Measurements from ENCODE around the gene SLC25A48. TPM values are rescaled to one million over a fixed set of nuclear protein-coding genes. Genes with fewer than 3 reads are reported as not detected.

Gene SLC25A48
- total RNA-seq, 2 experiments from 2014 or later, result not detected

- intact Hi-C loops (cut with DNase I, micrococcal nuclease), result loop anchor here (2.0 to 10.0 kb wide), 4 partner anchors 59 to 886 kb away; no protein-coding TSS in a partner anchor
- ChIA-PET CTCF (interaction anchor here (0.5 to 1.0 kb wide), 2 partner anchors 177 to 319 kb away, joined by 3 read pairs; no protein-coding TSS in a partner anchor), POLR2A (no interaction called here)
- Mint-ChIP-seq H3K4me3 (no peak overlapping the region), H3K4me1 (peaks cover 18% of the 10 kb centered on the region), H3K27ac (no peak overlapping the region), H3K9me3 (ENCODE audit: low read depth) (no peaks in the 10 kb centered on the region), H3K36me3 (ENCODE audit: low read depth) (no peaks in the 10 kb centered on the region), H3K27me3 (peaks cover 42% of the 10 kb centered on the region)
- ATAC-seq, result no peak
- DNase-seq, result no peak
These were observed 51.7 kb downstream of the SLC25A48 start for GRCh38 chr5:135886136-135886535.

- peak; percentile 77 for ATAC-seq
- POLR2A ChIA-PET, result no interaction called here
These were observed 53.0 kb downstream of the SLC25A48 start for GRCh38 chr5:135887447-135887864.

GRCh38 chr5:135887881-135888614 is 53.6 kb downstream of the SLC25A48 start:
- intact Hi-C loops (cut with DNase I, micrococcal nuclease), result loop anchor here (1.0 to 10.0 kb wide), 8 partner anchors 57 to 884 kb away; no protein-coding TSS in a partner anchor

More at GRCh38 chr5:135887447-135887864, 53.0 kb downstream of the SLC25A48 start:
- Mint-ChIP-seq H3K36me3 (ENCODE audit: low read depth) (no peaks in the 10 kb centered on the region), H3K9me3 (ENCODE audit: low read depth) (no peaks in the 10 kb centered on the region), H3K4me3 (no peak overlapping the region), H3K4me1 (peaks cover 20% of the 10 kb centered on the region), H3K27me3 (peaks cover 40% of the 10 kb centered on the region), H3K27ac (no peak overlapping the region)
- CTCF ChIA-PET, result interaction anchor here (0.7 to 1.6 kb wide), 2 partner anchors 33 to 58 kb away, joined by 3 to 4 read pairs; no protein-coding TSS in a partner anchor
- intact Hi-C loops (cut with DNase I, micrococcal nuclease), result loop anchor here (1.0 to 10.0 kb wide), 8 partner anchors 57 to 885 kb away; no protein-coding TSS in a partner anchor
- peak; percentile 83 for DNase-seq

GRCh38 chr5:135890296-135890695 is 55.8 kb downstream of the SLC25A48 start:
- no peak for ATAC-seq
- peaks cover 42% of the 10 kb centered on the region for H3K27me3 Mint-ChIP-seq
- POLR2A ChIA-PET, result interaction anchor here (0.6 to 1.2 kb wide), 2 partner anchors 147 to 386 kb away, joined by 4 to 5 read pairs; no protein-coding TSS in a partner anchor
- no peak overlapping the region for H3K27ac Mint-ChIP-seq
- no peaks in the 10 kb centered on the region for H3K36me3 Mint-ChIP-seq (ENCODE audit: low read depth)
- CTCF ChIA-PET, result interaction anchor here (0.6 to 1.4 kb wide), 6 partner anchors 55 to 556 kb away, joined by 3 to 4 read pairs (median 3); no protein-coding TSS in a partner anchor
- H3K9me3 Mint-ChIP-seq (ENCODE audit: low read depth), result no peaks in the 10 kb centered on the region
- H3K4me1 Mint-ChIP-seq, result peaks cover 20% of the 10 kb centered on the region
- no peak overlapping the region for H3K4me3 Mint-ChIP-seq
- DNase-seq, result no peak
- intact Hi-C loops (cut with DNase I, micrococcal nuclease), result loop anchor here in 1 of 2 experiments (1.0 to 10.0 kb wide), 2 partner anchors 147 to 255 kb away; no protein-coding TSS in a partner anchor

More at GRCh38 chr5:135887881-135888614, 53.6 kb downstream of the SLC25A48 start:
- H3K4me3 Mint-ChIP-seq, result no peak overlapping the region
- H3K27ac Mint-ChIP-seq, result no peak overlapping the region
- ChIA-PET CTCF (interaction anchor here (0.7 to 1.6 kb wide), 6 partner anchors 33 to 195 kb away, joined by 3 to 4 read pairs (median 4); no protein-coding TSS in a partner anchor), POLR2A (interaction anchor here (0.7 kb wide), 1 partner anchor 225 kb away, joined by 3 read pairs; no protein-coding TSS in a partner anchor)
- H3K36me3 Mint-ChIP-seq (ENCODE audit: low read depth), result no peaks in the 10 kb centered on the region
- ATAC-seq (no peak), DNase-seq (no peak)
- peaks cover 42% of the 10 kb centered on the region for H3K27me3 Mint-ChIP-seq
- H3K9me3 Mint-ChIP-seq (ENCODE audit: low read depth), result no peaks in the 10 kb centered on the region
- peaks cover 20% of the 10 kb centered on the region for H3K4me1 Mint-ChIP-seq

GRCh38 chr5:135890867-135891266 is 56.4 kb downstream of the SLC25A48 start:
- ATAC-seq (peak; percentile 93), DNase-seq (peak; percentile 81)
- Mint-ChIP-seq H3K36me3 (ENCODE audit: low read depth) (no peaks in the 10 kb centered on the region), H3K4me1 (peaks cover 25% of the 10 kb centered on the region), H3K27ac (no peak overlapping the region), H3K27me3 (peaks cover 43% of the 10 kb centered on the region), H3K9me3 (ENCODE audit: low read depth) (no peaks in the 10 kb centered on the region), H3K4me3 (no peak overlapping the region)
- ChIA-PET CTCF (interaction anchor here (0.6 to 1.4 kb wide), 9 partner anchors 18 to 556 kb away, joined by 3 to 4 read pairs (median 3); no protein-coding TSS in a partner anchor), POLR2A (interaction anchor here (0.6 to 1.2 kb wide), 2 partner anchors 146 to 385 kb away, joined by 4 to 5 read pairs; no protein-coding TSS in a partner anchor)
- intact Hi-C loops (cut with DNase I, micrococcal nuclease), result loop anchor here (1.0 to 10.0 kb wide), 4 partner anchors 22 to 254 kb away; no protein-coding TSS in a partner anchor

GRCh38 chr5:135891268-135891667 is 56.8 kb downstream of the SLC25A48 start:
- H3K27me3 Mint-ChIP-seq, result peaks cover 46% of the 10 kb centered on the region
- intact Hi-C loops (cut with DNase I, micrococcal nuclease), result loop anchor here (1.0 to 10.0 kb wide), 4 partner anchors 22 to 254 kb away; no protein-coding TSS in a partner anchor
- ATAC-seq, result peak; percentile 4
- no peak overlapping the region for H3K4me3 Mint-ChIP-seq
- DNase-seq, result no peak
- ChIA-PET CTCF (interaction anchor here (0.6 to 1.4 kb wide), 10 partner anchors 11 to 321 kb away, joined by 3 to 5 read pairs (median 3); no protein-coding TSS in a partner anchor), POLR2A (interaction anchor here (1.2 kb wide), 1 partner anchor 146 kb away, joined by 4 read pairs; no protein-coding TSS in a partner anchor)
- H3K9me3 Mint-ChIP-seq (ENCODE audit: low read depth), result no peaks in the 10 kb centered on the region
- no peak overlapping the region for H3K27ac Mint-ChIP-seq
- no peaks in the 10 kb centered on the region for H3K36me3 Mint-ChIP-seq (ENCODE audit: low read depth)
- peaks cover 28% of the 10 kb centered on the region for H3K4me1 Mint-ChIP-seq

GRCh38 chr5:135891791-135892190 is 57.3 kb downstream of the SLC25A48 start:
- intact Hi-C loops (cut with DNase I, micrococcal nuclease), result loop anchor here (1.0 to 10.0 kb wide), 4 partner anchors 22 to 253 kb away; no protein-coding TSS in a partner anchor
- peaks cover 47% of the 10 kb centered on the region for H3K27me3 Mint-ChIP-seq
- POLR2A ChIA-PET, result no interaction called here

GRCh38 chr5:135894276-135894675 is 59.8 kb downstream of the SLC25A48 start:
- DNase-seq, result no peak
- peaks cover 55% of the 10 kb centered on the region for H3K27me3 Mint-ChIP-seq
- CTCF ChIA-PET, result interaction anchor here (0.6 kb wide), 1 partner anchor 280 kb away, joined by 3 read pairs; no protein-coding TSS in a partner anchor
- no peak for ATAC-seq
- peaks cover 22% of the 10 kb centered on the region for H3K4me1 Mint-ChIP-seq
- H3K27ac Mint-ChIP-seq, result no peak overlapping the region
- intact Hi-C loops (cut with DNase I, micrococcal nuclease), result loop anchor here in 1 of 2 experiments (10.0 kb wide), 1 partner anchor 251 kb away; no protein-coding TSS in a partner anchor
- H3K4me3 Mint-ChIP-seq, result no peak overlapping the region
- POLR2A ChIA-PET, result no interaction called here
- H3K9me3 Mint-ChIP-seq (ENCODE audit: low read depth), result no peaks in the 10 kb centered on the region
- H3K36me3 Mint-ChIP-seq (ENCODE audit: low read depth), result no peaks in the 10 kb centered on the region

More at GRCh38 chr5:135891791-135892190, 57.3 kb downstream of the SLC25A48 start:
- Mint-ChIP-seq H3K36me3 (ENCODE audit: low read depth) (no peaks in the 10 kb centered on the region), H3K4me3 (no peak overlapping the region), H3K27ac (no peak overlapping the region), H3K9me3 (ENCODE audit: low read depth) (no peaks in the 10 kb centered on the region), H3K4me1 (peaks cover 28% of the 10 kb centered on the region)
- DNase-seq, result no peak
- CTCF ChIA-PET, result interaction anchor here (0.6 to 1.4 kb wide), 5 partner anchors 11 to 320 kb away, joined by 3 to 5 read pairs (median 4); no protein-coding TSS in a partner anchor
- ATAC-seq, result no peak

GRCh38 chr5:135894789-135895188 is 60.3 kb downstream of the SLC25A48 start:
- H3K27me3 Mint-ChIP-seq, result peaks cover 57% of the 10 kb centered on the region

GRCh38 chr5:135895474-135896006 is 61.1 kb downstream of the SLC25A48 start, which contains the start of gene IL9:
Gene IL9, minus strand, starts transcription at chr5:135895841. Its CDS starts 25 bp downstream, at chr5:135895816.
- Mint-ChIP-seq H3K4me1 (peaks cover 16% of the 10 kb centered on the region), H3K27ac (no peak within 1 kb of the TSS), H3K4me3 (peak within 1 kb of the TSS; percentile 9), H3K9me3 (ENCODE audit: low read depth) (no peaks in the 10 kb centered on the region), H3K27me3 (peaks cover 60% of the 10 kb centered on the region), H3K36me3 (ENCODE audit: low read depth) (no peaks in the 10 kb centered on the region)
- intact Hi-C loops (cut with DNase I, micrococcal nuclease), result loop anchor here in 1 of 2 experiments (10.0 kb wide), 1 partner anchor 249 kb away; no protein-coding TSS in a partner anchor
- CTCF ChIA-PET, result interaction anchor here (0.5 kb wide), 1 partner anchor 308 kb away, joined by 3 read pairs; no protein-coding TSS in a partner anchor
- no peak for ATAC-seq
- POLR2A ChIA-PET, result interaction anchor here (0.6 to 0.7 kb wide), 2 partner anchors 19 to 694 kb away, joined by 3 read pairs; no protein-coding TSS in a partner anchor
- DNase-seq, result no peak

More at GRCh38 chr5:135894789-135895188, 60.3 kb downstream of the SLC25A48 start:
- no peak for DNase-seq
- H3K9me3 Mint-ChIP-seq (ENCODE audit: low read depth), result no peaks in the 10 kb centered on the region
- ChIA-PET CTCF (interaction anchor here (0.5 to 0.6 kb wide), 2 partner anchors 281 to 309 kb away, joined by 3 read pairs; no protein-coding TSS in a partner anchor), POLR2A (no interaction called here)
- no peak for ATAC-seq
- H3K4me1 Mint-ChIP-seq, result peaks cover 22% of the 10 kb centered on the region
- intact Hi-C loops (cut with DNase I, micrococcal nuclease), result loop anchor here in 1 of 2 experiments (10.0 kb wide), 1 partner anchor 250 kb away; no protein-coding TSS in a partner anchor
- no peak overlapping the region for H3K4me3 Mint-ChIP-seq
- H3K36me3 Mint-ChIP-seq (ENCODE audit: low read depth), result no peaks in the 10 kb centered on the region
- no peak overlapping the region for H3K27ac Mint-ChIP-seq
